IPS-NIHi7 (cell line): Measurements from ENCODE around the gene HTR1A.

Experiments
- DNase-seq: peaks from one replicate; pipeline ENCODE4 v3.0.0; 2012; ENCODE audit warnings: mixed read lengths; ENCODE audit errors: extremely low spot score

HTR1A gene

GRCh38 chr5:63962279-63962678 lies at the start of gene HTR1A:
HTR1A (minus strand) TSS chr5:63962445; CDS start chr5:63961719, 726 bp downstream.
- DNase-seq = no peak

GRCh38 chr5:64003966-64004365 lies 41.7 kb upstream of the HTR1A start:
- no peak for DNase-seq

GRCh38 chr5:64000096-64000495 lies 37.9 kb upstream of the HTR1A start:
- DNase-seq = no peak

GRCh38 chr5:63987053-63987452 lies 24.8 kb upstream of the HTR1A start:
- no peak for DNase-seq

- no peak for DNase-seq
Observed at GRCh38 chr5:63981864-63982263, 19.6 kb upstream of the HTR1A start.

- DNase-seq = no peak
Observed at GRCh38 chr5:63963926-63964325, 1.7 kb upstream of the HTR1A start.

GRCh38 chr5:63963080-63963735 lies 963 bp upstream of the HTR1A start:
- DNase-seq = peak; percentile 67

- DNase-seq = no peak
Observed at GRCh38 chr5:63961598-63962161, 565 bp downstream of the HTR1A start.

- no peak for DNase-seq
Observed at GRCh38 chr5:63961125-63961597, 1.1 kb downstream of the HTR1A start.

- DNase-seq = no peak
Observed at GRCh38 chr5:63960646-63961045, 1.6 kb downstream of the HTR1A start.

GRCh38 chr5:63959177-63959982 lies 2.9 kb downstream of the HTR1A start:
- peak; percentile 65 for DNase-seq

- no peak for DNase-seq
Observed at GRCh38 chr5:63958654-63959053, 3.6 kb downstream of the HTR1A start.

- no peak for DNase-seq
Observed at GRCh38 chr5:63957617-63958016, 4.6 kb downstream of the HTR1A start.

- DNase-seq = no peak
Observed at GRCh38 chr5:63953217-63953616, 9.0 kb downstream of the HTR1A start.

GRCh38 chr5:63935103-63935502 lies 27.1 kb downstream of the HTR1A start:
- DNase-seq = no peak

GRCh38 chr5:63931836-63932235 lies 30.4 kb downstream of the HTR1A start:
- DNase-seq = no peak

- no peak for DNase-seq
Observed at GRCh38 chr5:63928451-63928850, 33.8 kb downstream of the HTR1A start.

- DNase-seq = no peak
Observed at GRCh38 chr5:63923914-63924313, 38.3 kb downstream of the HTR1A start.

GRCh38 chr5:63919763-63920478 lies 42.3 kb downstream of the HTR1A start:
- DNase-seq = peak; percentile 8

- DNase-seq = no peak
Observed at GRCh38 chr5:63916786-63917185, 45.5 kb downstream of the HTR1A start.

- DNase-seq = no peak
Observed at GRCh38 chr5:63911871-63912270, 50.4 kb downstream of the HTR1A start.
